Activated CD8-positive, alpha-beta memory T cell treated with anti-CD3 and anti-CD28 coated beads for 48 hours (primary cell): Measurements from ENCODE around the gene MT1H.

ENCODE experiments used
- DNase-seq, 3 experiments: peaks; one replicate each; pipeline ENCODE4 v3.0.0-alpha.2; 2020; ENCODE audit warnings: low read depth in 2 of 3, low spot score in 2 of 3

MT1H gene

GRCh38 chr16:56684256-56684925 lies 14.8 kb downstream of the MT1H start:
- DNase-seq, result no peak

GRCh38 chr16:56684926-56685590 lies 15.4 kb downstream of the MT1H start:
- DNase-seq, result no peak

DNA sequence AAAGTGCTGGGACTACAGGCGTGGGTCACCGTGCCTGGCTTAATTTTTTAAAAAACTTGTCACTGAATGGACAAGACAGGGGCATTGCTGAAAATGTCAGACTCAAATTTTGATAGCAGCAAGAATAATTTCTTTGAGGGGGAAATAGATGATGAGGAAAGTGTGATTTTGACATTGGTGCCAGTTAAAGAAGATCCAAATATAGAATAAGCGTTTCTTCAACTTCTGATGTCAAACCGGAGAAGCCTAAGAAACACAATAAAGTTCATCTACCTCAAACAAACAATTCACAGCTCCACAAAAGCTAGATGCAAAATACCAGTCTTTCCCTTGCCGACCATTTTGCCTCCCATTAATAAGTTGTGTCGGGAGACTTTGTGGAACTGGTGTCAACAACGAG lies 17.1 kb downstream of the MT1H start:
- DNase-seq, result no peak

DNA sequence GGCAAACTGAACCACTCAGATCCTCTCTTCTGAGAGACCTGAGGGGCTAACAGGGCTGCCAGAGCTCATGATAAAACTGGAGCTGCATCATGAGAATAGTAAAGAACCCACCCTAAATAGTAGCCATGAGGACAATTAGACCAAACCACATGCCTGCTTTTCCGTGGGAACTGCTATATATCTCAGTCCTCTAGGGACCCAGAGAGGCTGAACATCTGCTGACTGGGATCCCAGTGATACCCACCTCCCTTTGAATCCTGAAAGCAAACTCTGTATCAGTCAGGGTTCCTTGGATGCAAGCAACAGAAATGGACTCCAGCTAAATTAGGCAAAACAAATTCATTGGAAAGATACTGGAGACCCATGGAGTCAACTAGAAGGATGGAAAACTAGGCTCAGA lies 19.1 kb downstream of the MT1H start:
- DNase-seq, result no peak

DNA sequence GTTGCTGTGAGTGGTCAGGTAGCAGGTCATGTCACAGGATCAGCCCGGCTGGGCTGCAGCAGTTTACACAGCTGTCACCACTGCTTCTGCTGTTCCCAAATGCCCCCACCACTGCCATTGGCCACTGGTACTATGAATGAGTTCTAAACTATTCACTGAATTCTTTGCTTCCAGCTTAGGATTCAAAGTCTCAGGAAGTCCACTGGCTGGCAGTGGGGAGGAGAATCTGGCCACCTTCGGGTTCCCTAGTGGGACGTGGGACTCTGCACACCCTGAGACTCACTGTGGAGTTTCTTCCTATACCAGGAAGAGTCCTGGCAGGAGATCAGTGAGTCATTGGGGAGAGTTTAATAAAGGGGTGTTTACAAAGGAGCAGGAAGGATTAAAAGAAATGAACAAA lies 19.6 kb downstream of the MT1H start:
- no peak for DNase-seq

DNA sequence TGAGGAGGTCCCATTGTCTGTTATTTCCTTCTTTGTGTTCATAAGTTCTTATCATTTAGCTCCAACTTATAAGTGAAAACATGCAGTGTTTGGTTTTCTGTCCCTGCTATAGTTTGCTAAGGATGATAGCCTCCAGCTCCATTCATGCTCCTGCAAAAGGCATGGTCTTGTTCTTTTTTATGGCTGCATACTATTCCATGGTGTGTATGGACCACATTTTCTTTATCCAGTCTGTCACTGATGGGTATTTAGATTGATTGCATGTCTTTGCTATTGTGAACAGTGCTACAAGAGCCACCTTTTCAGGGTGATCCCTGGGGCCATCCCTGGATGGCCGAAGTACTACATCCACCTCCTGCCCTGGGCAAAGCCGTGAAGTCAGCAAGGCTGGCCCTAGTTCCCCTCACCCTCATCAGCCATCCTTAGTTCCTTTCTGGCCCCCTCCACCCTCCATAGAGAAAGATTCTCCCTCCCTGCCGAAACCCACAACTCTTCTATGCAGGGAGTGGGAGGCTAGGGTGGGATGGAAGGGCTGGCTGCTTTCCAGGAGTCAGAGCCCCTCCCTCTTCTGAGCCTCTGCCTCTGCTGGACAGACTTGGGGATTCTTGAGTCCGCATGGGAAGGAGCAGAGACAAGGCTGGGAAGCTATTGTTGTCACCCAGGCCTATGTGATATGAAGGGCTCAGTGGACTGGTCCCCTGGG lies 21.0 kb downstream of the MT1H start:
- DNase-seq, result no peak

- DNase-seq, result no peak
Observed at GRCh38 chr16:56691885-56692284, 22.3 kb downstream of the MT1H start.

DNA sequence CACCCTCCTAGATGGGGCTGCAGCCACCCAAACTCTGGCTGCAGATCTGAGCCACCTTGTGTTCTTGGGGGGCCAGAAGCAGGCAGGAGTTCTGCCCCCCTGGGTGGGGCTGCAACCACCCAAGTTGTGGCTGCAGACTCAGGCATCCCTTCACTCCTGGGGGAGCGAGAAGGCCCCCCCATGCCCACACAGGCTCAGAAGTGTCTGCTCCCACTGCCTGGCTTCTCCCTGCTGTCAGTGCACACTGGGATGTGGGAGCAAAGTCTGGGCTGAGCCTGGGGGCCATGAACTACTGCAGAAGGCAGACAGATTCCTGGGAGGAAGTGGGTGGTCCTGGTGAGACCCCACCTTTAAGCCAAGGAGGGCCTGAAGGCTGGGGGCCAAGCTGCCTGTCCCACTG lies 25.6 kb downstream of the MT1H start:
- DNase-seq, result no peak

- DNase-seq, result no peak
Observed at GRCh38 chr16:56697456-56698155, 28.0 kb downstream of the MT1H start.

- no peak for DNase-seq
Observed at GRCh38 chr16:56700195-56700594, 30.6 kb downstream of the MT1H start.

GRCh38 chr16:56700631-56701030 lies 31.0 kb downstream of the MT1H start:
- DNase-seq, result no peak

DNA sequence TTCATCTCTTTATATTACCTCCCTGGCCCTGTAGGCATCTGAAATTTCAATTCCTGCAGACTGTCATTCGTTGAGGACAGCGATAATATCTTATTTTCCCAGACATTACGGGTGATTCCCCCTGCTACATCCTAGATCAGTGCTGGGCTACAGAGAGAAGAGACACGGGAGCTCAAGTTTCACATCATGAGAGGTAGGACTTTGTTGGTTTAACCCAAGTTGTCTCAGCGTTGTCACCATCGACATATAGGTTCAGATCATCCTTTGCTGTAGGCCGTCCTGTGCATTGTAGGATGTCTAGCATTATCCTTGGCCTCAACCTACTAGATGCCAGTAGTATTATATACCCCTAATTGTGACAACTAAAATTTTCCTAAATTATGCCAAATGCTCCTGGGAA lies 31.9 kb downstream of the MT1H start:
- DNase-seq, result no peak

DNA sequence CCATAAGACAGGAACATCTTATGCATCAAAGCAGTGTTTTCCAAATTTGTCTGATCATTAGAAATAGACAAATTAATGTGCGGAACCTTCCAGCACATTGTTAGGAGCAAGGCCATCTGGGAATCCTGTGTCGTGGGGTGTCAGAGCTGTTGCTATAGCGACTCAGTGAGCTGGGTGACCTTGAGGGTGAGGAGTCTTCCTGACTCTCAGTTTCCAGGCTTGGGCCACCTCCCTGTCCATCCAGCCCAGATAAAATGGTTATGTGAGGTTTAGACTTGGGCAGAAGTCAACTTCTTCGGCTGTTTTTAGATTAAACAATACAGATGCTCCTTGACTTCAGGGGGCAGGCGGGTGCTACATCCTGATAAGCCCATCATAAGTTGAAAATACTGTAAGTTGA lies 33.2 kb downstream of the MT1H start:
- DNase-seq, result no peak

DNA sequence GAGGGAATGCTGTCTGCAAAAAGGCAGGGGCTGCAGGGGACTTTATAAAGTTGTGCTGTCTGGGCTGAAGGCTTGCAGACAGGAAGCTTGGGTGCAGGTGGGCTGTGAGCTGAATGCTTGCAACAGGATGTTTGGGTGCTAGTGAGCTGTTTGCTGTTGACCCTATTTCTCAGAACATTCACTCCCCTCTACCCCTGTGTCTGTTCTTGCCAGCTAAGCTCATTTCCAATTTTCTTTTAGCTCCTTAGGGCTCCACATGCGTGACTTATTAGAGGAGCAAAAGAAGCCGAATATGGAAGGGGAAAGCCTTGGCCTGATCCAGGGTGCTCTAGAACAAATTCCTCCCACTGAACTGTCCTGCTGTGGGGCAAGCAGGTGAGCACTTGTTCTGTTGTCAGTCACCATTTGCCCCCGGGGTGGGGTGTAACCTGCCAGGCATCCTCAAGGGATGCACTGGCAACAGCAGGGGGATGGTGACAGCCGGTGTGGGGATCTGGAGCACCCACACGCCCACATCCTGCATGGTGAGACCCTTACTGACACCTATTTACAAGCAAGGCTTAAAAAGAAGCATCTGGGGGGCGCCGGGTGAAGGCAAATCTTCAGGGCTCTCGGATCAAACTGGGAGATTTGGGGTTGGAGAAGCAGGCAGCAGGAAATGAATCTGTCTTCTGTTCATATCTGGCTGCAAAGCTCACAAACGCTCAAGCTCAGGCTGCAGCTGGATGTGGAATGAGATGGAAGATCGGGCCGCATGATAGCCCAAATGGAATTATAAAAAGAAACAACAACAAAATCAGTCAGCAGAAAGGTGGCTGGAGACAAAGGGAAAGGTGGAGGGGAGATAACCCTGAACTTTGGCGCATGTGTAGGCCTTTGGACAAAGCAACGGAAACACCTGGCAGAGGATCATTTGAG lies 39.2 kb downstream of the MT1H start:
- peak in 1 of 3 experiments; percentile 19 for DNase-seq

- DNase-seq, result no peak
Observed at GRCh38 chr16:56709443-56710040, 39.9 kb downstream of the MT1H start.

GRCh38 chr16:56710181-56710737 lies 40.6 kb downstream of the MT1H start:
- no peak for DNase-seq

DNA sequence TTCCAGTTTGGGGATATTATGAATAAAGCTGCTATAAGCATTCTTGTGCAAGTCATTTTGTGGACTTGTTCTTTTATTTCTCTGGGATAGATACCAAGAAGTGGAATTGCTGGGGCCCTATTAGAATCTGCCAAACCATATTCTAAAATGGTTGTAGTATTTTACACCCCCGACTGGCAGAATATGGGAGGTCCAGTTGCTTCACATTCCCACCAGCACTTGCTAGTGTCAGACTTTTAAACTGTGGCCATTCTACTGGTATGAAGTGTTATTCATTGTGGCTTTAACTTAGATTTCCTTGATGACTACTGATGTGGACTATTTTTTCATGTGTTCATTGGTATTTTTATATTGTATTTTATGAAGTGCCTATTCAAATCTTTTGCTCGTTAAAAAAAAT lies 42.2 kb downstream of the MT1H start:
- DNase-seq, result no peak

DNA sequence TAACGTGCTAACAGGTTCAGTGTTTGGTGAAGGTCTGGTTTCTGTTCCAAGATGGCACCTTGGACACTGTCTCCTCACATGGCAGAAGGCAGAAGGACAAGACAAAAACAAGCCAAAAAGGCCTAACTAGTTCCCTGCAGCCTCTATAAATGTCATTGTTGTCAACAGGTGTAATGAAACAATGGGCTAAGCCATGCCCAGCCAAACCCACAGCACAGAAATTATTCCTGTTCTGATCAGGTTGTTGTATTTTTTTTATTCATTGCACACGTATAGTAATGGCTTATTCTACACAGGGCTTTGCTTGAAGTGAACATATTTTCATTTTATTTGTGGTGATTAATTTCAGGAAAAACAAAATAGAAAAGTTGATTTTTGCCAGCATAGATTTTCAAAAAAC lies 44.2 kb downstream of the MT1H start:
- DNase-seq, result no peak

DNA sequence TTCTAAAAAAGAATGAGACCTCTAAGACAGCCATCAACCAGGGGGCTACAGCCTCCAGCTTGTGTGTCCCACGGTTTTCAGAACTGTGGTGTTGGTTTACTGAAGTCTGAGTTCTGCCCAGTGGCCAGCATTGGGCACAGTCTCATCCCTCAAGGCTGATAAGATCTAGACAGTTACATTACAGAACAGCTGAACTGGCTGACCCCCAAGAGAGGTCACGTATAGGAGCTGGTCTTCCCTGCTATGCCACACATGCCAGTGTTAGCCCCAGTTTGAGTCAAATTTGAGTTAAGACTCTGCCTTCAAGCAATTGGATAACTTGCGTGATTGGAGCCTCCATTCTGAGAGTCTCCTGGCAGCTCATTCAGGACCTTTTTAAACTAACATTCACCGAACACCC lies 45.5 kb downstream of the MT1H start:
- no peak for DNase-seq

DNA sequence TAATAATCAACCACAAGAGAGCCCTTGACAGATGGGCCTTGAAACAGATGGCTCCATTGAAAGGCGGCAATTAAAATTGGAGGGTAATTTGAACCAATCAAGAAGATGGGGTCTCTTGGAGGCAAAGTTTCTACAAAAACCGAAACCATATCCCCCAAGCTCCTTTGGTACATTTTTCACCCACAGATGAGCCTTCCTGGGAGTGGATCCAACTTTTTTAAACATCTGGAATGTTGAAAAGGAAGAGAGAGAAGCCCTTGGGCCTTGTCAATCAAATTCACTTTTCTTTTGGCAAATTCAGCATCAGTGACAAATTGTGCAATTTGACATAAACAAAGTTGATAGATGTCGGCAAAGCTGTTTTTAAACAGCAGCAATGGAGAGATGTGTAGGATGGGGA lies 47.1 kb downstream of the MT1H start:
- no peak for DNase-seq
